SKM-1 (cell line): ENCODE data around the gene PCBP3.

ENCODE experiments used
- DNase-seq: peaks from one replicate; lab custom pipeline; 2025; ENCODE audit not compliant: unreplicated experiment; lab: John Stamatoyannopoulos, UW

PCBP3 gene

DNA sequence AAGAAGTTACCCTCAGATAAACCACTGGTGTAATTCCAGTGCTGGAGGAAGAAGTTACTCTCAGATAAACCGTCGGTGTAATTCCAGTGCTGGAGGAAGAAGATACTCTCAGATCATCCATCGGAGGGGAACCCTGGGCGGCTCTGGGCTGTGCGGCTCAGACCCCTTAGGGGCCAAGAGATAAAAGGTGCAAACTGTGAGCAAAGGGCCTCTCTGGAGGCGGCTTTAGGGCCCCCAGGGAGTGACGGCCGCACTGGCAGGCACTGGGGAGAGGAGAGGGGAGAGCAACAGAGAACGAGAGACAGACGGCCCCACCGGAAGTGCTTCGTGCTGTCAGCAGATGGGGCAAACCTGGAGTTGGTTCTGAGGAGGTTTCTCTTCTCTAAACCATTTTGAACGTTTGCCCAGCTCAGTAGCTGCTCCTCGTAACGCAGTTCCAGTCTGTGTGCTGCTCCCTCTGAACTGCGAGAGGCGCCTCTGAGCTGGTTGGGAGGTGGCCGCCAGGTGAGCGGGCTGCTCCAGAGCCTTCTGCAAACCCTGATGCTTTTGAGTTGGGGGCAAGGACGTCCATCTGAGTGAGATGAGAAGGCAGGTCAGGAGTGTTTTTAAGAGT is 275.4 kb downstream of the PCBP3 start:
- no peak for DNase-seq

DNA sequence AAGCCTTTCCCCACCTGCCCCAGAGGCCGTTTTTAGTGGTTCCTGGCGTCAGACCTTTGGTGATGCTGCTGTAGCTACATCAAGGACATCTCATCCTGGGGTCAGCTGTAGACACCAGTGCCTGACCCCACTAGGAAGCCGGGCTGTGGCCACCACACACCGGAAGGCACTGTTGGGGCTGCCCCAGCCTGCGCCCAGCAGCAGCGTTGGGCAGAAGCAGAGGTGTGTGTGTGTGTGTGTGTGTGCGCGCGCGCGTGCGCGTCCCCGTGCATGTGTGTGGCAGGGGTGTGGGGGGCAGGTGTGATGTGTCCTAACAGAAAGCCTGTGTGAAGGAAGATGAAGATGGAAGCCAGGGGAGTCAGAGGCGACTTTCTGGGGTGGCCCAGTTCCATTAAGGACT is 276.1 kb downstream of the PCBP3 start:
- no peak for DNase-seq

DNA sequence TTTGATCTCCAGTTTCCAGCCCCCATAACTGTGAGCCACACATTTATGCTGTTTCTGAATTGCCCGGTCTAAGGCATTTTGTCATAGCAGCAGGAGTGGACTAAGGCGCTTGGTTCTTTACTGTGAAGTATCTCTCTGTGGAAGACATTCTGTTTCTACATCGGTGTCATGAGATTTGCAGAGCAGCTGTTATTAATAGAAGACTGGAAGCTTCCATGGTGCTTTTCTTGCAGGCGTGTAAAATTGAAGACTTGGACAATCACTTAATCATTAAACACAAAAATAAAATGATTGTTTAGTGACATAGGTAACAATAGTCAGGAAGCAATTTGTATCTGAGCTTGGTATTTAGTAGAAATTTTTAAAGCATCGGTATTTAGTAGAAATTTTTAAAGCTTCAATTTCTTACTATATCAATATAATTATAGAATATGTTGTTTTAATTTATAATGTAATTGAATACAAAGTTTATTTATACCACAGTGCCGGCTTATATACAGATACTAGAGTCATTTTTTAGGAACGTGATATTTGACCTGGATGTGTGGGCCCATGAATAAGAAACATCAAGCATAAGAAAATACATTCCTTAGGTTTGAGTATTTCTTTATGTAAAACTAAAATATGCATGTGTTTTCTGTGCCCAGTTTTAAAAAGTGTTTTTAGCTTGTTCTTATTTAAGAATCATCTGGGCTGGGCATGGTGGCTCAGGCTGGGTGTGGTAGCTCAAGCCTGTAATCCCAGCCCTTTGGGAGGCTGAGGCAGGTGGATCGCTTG is 277.5 kb downstream of the PCBP3 start:
- no peak for DNase-seq

DNA sequence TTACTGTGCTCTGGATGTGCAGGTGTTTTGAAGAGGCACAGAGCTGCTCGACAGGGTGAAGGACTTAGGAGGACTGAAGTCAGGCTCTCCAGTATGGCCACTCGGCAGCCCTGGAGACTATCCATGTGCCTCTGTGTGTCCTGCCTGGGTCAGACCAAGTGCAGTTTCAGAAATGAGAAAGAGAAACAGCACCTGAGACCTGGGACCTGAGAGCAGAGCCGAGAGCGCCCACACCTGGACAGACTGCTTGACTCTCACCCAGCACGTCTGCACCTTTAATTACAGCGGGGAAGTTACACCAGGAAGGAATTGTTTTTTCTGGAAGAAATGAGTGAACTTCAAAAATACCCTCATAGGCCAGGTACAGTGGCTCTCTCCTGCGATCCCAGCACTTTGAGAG is 278.4 kb downstream of the PCBP3 start:
- DNase-seq, result no peak

DNA sequence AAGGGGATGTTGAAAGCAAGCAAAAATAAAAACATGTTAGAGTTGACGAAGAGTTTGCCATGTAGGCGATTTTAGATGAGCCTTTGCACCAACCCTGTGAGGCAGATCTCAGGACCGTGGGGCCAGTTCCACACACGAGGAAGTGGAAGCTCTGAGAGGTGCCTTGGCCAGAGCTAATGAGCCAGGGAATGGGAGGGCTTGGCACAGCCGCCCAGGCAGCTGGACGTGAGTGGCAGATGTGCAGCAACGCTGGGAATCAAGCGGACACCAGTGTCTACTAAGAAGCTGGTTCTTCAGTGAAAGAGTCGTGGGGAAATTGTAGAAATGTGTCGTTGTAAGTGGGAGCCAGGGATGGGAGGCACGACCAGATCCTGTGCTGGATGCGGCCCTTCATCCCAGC is 279.1 kb downstream of the PCBP3 start:
- no peak for DNase-seq

DNA sequence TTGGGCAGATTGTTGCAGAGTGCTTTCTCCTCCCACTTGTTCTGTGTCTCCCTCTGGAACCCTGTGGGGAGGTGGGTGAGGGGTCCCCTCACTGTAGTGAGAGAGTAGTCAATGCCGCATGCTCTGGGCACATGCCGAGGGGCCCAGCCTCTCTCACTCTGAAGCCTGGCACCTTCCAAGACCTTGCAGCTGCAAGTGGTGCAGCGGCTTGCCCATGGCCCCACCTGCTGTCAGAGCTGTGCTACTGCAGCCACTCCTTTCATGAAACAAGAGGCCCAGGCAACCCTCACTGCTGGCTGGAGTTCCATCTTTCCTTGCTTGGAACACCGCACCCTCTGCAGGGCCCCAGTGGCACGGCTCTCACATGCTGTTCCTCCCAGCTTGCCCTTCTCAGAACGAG is 279.6 kb downstream of the PCBP3 start:
- peak; percentile 44 for DNase-seq

DNA sequence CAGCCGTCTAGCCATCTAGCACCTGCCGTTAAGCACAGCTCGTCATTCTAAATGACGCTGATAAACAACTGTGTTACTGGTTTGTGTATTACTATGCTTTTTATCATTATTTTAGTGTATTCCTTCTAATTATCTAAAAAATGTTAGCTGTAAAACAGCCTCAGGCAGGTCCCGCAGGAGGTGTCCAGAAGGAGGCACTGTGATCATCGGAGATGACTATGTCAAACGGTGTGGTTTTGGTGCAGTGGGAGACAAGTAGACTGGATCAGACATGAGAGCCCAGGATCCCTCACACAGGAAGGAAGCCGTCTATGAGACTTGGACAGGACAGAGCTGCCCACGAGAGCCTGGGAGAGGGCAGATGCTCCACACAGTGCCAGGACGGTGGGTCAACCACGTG is 282.8 kb downstream of the PCBP3 start:
- DNase-seq, result no peak

DNA sequence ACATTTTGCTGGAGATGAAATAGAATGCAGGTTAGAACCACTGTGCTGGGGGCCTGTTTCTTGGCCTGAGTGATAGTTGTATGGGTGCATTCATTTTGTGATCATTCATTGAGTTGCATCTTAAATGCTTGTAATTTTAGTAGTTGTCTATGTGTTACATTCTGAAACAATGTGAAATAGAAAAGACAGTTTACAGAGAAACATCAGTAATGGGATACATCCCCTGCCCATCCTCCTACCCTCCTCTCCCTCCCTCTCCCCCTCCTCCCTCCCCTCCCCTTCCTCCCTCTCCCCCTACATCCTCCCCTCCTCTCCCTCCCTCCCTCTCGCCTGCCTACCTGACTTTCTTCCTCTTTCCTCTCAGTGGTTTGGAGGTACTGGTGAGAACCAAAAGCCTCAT is 283.5 kb downstream of the PCBP3 start:
- DNase-seq, result peak; percentile 16

DNA sequence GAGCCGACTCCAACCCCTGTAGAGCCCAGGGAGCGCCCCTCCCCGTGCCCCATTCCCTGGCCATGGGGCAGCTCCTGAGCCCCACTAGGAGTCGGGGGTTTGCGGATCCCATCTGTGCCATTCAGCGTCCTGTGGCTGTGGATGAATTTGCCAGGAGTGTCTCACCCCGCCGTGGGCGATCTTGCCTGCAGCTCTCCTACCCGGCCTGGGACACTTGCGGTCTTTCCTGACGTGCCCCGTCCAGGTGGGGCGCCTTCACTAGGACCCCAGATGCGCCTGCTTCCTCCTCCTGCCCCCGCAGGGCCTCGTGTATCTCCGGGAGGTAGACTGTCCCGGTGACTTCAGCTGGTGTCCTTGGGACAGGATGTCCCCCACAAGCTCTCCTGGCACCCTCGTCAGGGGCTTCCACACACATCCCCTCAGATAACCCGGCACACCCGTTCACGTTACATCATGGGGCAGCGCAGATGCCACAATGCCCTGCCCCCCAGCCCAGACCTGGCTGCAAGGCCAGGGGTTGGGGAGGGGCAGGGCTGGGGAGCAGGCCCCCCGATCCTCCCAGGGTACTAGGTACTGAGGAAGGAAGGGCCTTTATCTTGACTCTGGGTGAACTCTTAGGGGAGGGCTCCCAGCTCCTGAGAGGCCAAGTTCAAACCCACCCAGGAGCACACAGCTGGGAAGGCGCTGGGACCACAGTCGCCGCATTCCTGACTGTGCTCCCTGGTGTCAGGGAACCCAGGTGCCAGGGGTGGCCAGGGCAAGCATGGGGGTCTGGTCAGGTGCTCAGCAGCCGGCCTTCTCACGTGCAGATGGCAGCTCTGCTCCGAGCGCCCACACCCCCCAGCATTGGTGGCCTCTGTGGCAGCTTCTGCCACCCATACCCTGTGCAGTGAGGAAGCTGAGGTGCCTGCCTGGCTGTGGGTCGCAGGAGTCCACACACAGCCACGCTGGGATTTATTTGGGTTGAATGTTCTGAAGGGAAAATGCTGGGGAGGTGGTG is 284.6 kb downstream of the PCBP3 start:
- no peak for DNase-seq

DNA sequence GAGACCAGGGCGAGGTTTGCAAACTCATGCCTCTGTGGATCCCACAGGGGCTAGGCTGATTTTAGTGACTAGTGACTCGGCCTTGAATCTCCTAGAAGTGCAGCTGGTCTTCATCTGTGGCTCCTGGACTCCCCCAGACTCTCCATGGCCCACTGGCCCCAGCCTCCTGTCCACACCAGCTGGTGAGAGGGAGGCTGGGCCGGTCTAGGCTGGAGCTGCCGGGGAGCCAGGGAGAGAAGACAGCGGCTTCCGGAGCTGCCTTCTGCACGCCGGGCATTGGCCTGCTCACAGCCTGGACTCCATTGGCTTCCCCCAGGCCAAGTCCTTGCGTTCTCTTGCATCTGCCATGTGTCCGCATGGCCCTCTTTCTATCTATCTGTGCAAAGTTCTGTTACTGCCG is 285.9 kb downstream of the PCBP3 start:
- no peak for DNase-seq

DNA sequence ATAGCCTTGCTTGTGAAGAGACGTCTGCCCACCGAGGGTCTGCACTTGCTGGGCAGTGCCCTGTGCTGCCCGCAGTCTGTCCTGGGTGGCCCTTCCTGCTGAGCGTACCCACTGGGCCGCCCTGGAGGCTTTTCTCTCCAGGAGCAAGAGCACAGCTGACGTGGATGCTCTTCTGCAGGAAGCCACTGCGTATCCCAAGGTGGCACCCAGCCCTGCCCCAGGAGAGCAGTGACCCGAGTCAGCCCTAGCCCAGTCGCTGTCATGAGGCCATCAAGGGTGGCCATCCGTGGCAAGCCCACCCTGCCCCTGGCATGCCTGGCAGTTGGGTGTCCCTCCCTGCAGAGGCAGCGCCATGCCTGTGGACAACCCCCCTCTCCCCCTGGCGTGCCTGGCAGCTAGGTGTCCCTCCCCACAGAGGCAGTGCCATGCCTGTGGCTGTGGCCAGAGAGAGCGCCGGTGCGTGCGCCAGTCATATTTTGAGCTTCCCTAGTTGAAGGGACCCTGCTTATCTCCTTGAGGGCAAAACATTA is 286.8 kb downstream of the PCBP3 start:
- DNase-seq, result no peak

DNA sequence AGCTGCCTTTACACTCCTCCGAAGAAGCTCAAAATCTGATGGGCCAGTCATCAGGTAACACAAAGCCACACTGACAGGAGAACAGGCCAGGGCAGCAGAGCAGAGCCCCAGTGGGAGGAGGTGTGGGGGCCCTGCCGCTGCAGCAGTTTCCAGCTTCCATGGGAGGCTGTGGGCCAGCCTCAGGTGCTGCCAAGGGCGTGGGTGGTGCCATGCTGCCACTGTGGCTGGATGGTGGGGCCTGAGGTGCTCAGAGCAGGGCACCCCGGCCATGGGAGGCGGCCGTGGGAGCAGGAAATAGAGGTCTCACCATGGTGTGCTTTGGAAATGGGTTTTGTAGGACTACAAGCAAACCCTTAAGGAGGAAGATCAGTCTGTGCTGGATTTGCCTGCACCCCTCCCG is 287.3 kb downstream of the PCBP3 start:
- DNase-seq, result no peak

DNA sequence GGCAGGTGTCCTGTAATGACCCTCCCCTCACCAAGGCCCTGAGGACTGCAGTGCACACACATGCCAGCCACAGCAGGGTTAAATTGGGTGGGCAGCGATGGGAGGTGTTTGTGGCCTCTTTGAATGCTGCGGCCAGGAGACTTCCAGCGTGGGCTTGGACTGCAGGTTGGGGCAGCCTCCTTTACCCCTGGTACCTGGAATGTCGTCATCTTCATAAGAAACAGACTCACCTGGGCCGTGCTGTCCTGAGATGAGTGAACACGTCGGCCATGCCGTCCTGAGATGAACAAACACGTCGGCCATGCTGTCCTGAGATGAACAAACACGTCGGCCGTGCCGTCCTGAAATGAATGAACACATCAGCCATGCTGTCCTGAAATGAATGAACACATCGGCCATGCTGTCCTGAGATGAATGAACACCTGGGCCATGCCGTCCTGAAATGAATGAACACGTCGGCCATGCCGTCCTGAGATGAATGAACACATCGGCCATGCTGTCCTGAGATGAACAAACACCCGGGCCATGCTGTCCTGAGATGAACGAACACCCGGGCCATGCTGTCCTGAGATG is 288.0 kb downstream of the PCBP3 start:
- DNase-seq, result no peak

DNA sequence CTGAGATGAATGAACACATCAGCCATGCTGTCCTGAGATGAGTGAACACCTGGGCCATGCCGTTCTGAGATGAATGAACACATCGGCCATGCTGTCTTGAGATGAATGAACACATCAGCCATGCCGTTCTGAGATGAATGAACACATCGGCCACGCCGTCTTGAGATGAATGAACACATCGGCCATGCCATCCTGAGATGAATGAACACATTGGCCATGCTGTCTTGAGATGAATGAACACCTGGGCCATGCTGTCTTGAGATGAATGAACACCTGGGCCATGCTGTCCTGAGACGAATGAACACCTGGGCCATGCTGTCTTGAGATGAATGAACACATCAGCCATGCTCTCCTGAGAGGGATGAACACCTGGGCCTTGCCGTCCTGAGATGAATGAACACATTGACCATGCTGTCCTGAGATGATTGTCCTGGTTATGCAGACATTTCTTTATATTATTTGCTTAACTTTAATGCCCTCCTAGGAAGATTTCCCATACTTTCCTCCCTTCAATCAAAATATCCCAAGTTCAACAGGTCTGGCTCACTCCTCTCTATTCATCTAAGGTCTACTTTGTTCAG is 289.5 kb downstream of the PCBP3 start:
- DNase-seq, result no peak

DNA sequence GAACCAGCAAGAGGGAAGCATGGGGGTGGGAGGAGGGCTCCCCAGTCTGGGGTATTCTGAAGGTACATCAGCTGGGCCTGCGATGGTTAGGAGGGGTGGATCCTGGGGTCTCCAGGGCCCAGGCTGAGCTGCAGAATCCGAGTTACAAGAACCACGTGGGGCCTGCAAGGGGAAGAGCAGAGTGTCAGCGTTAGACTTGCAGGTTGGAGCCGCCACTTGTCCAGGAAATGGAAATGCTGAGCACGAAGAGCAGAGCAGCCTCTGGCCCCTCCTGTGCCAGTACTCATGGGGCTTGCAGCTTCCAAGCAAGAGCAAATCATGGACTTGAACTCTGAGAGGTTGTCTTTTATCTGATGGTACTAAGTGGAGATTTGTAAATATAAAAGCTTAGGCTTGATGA is 290.6 kb downstream of the PCBP3 start:
- DNase-seq, result no peak

DNA sequence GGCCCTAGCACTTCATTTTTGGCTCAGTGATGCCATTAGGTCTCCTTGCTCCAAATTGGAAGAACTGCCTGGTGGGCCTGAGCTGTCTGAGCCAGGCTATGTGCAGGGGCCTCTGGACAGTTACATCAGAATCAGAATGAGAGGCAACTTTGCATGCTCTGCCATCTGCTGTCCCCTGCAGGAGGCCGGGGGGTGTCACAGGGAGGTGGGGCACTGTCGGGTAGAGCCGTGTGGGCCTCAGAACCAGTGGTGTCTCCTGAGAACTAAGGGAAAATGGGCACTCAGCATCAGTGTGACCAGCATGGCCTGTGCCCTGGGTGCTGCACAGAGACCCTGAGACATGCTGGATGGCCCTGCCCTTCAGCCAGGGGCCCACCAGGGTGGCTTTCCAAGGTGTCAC is 291.0 kb downstream of the PCBP3 start:
- no peak for DNase-seq

DNA sequence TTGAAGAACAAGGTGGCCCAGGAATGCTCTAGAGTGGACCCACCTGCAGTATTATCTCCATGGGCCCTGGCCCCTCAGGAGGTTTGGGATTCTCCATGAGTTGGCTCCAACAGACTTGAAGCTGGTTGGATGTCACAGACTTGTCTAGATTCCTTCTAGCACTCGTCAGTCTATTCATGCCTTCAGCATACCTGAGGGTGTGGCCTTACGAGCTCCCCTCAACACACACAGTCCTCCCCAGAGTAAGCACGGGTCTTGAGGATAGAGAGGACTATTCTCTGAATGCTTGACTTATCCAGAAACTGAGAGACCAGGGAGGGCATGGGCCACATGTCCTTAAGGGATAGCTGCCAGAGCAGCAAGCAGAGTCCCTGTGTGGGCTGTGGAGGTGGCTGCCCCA is 292.1 kb downstream of the PCBP3 start:
- DNase-seq, result no peak

DNA sequence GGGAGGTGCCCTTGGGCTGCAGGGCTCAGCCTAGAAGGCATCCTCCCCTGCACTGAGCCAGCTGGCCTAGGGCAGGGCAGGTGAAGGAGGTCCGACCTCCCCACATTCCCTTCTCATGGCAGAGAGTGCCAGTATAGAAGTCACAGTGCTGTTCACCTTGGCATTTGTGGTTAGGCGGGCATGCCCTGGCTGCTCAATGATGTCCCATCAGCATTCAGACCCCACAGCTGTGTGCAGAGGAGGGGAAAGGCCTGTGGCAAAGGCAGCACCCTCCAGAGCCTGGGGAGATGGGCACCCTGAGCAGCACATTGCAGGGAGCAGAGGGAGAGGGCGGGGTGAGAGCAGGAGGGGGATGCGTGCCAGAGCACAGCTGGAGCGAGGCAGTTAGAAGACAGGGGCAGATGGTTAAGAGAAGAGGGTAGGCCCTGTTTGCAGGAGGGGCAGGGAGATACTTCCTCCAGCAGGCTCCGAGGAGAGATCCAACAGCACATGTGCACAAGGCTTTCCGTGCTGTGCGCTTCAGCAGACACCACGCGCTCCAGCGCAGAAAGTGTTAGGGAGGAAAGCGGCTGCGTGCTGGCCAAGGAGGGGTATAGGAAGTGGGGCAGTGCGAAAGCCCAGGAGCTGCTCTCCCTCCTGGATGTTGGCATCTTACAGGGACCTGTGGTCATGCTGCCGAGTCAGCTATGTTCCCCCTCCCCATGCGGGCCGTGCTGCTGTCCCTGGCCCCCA is 294.4 kb downstream of the PCBP3 start:
- no peak for DNase-seq

DNA sequence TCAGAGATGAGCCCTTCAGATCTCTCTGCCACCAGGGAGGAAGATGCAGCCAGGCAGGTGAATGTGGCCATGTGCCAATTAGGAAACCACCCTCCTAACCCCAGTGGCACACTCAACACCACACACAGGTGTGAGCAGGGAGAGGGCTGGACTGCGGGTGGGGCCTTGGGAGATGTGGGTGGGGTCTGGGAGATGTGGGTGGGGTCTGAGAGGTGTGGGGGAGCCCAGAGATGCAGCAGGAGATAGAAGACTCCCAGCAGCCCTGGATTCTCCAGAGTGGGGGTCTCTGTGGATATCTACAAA is 294.9 kb downstream of the PCBP3 start:
- DNase-seq, result no peak

DNA sequence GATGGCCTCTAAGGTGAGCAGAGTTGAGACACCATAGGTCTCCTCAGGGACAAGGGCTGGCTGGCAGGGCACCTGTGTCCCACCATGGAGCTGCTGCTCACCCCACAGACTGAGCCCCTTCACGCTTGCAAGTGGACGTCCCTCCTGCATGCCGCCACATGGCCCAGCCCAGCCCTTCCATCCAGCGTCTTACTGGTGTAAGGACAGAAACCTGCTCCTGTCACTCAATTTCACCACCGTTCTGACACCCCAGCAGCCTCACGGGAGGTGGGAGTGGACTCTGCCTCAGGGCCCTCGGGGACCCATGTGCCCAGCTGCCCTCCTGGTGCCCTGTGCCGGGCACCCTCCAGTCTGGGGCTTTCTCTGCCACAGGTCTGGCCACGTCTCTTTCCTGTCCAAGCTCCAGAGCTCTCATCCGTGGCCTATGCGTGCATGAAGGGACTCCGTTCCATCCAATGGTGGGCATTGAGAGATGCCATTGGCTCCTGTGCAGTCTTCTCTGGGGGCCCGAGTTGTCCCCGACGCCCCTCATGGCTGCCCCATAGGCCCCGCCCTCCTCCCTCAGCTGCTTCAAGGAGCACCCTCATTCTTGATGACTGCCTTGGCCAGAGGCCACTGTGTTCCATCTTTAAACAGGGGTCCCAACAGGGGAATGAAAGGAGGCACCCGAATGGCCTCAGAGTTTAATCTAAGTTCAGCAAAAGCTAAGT is 295.4 kb downstream of the PCBP3 start:
- no peak for DNase-seq
